GM12892 (cell line): Measurements from ENCODE around the gene C17orf58.
"Not testable (repeated sequence)": the region's sequence is repeated elsewhere in the genome, so short reads cannot be mapped to it uniquely, and the experiment has no call there.

ENCODE experiments used
- POLR2A ChIP-seq: IDR thresholded peaks from 2 replicates; pipeline ENCODE4 v1.6.1; 2011; ENCODE audit warnings: low read depth, low read length, control low read depth
- POLR2AphosphoS5 ChIP-seq: IDR thresholded peaks from 2 replicates; pipeline ENCODE4 v1.6.1; 2011; ENCODE audit warnings: low read depth, low read length, control low read depth

GRCh38 chr17:67963145-67963572 lies 33.1 kb downstream of the C17orf58 start:
- not testable (repeated sequence) for TF ChIP-seq POLR2AphosphoS5, POLR2A
